ENCODE measurements around the gene RAB27A.
A peak's percentile ranks its signal among the peaks of the same experiment; 100 is the strongest.
"Not testable (repeated sequence)": the region's sequence is repeated elsewhere in the genome, so short reads cannot be mapped to it uniquely, and the experiment has no call there.

Gene RAB27A

GRCh38 chr15:55257012-55257670, 32.5 kb downstream of the RAB27A start:
- TF ChIP-seq, protein P1, sequence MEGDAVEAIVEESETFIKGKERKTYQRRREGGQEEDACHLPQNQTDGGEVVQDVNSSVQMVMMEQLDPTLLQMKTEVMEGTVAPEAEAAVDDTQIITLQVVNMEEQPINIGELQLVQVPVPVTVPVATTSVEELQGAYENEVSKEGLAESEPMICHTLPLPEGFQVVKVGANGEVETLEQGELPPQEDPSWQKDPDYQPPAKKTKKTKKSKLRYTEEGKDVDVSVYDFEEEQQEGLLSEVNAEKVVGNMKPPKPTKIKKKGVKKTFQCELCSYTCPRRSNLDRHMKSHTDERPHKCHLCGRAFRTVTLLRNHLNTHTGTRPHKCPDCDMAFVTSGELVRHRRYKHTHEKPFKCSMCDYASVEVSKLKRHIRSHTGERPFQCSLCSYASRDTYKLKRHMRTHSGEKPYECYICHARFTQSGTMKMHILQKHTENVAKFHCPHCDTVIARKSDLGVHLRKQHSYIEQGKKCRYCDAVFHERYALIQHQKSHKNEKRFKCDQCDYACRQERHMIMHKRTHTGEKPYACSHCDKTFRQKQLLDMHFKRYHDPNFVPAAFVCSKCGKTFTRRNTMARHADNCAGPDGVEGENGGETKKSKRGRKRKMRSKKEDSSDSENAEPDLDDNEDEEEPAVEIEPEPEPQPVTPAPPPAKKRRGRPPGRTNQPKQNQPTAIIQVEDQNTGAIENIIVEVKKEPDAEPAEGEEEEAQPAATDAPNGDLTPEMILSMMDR (IDR thresholded peaks at IDR 0.05; ENCODE audit: control insufficient read depth, insufficient read depth, low read depth, low read length, missing control alignments): no peak
- no peak for DNase-seq (ENCODE audit: low read depth)
- H3K4me3 ChIP-seq (ENCODE audit: control insufficient read depth, low read depth, low read length): no peak overlapping the region

GRCh38 chr15:55256281-55257011, 33.2 kb downstream of the RAB27A start:
- DNase-seq (ENCODE audit: low read depth): no peak
- H3K4me3 ChIP-seq (ENCODE audit: control insufficient read depth, low read depth, low read length): no peak overlapping the region
- TF ChIP-seq, protein P1 (IDR thresholded peaks at IDR 0.05; ENCODE audit: control insufficient read depth, insufficient read depth, low read depth, low read length, missing control alignments): no peak

- DNase-seq (ENCODE audit: low read depth): no peak
- no peak overlapping the region for H3K4me3 ChIP-seq (ENCODE audit: control insufficient read depth, low read depth, low read length)
- TF ChIP-seq, protein P1 (IDR thresholded peaks at IDR 0.05; ENCODE audit: control insufficient read depth, insufficient read depth, low read depth, low read length, missing control alignments): no peak
These were observed 33.9 kb downstream of the RAB27A start for GRCh38 chr15:55255714-55256113.

DNA sequence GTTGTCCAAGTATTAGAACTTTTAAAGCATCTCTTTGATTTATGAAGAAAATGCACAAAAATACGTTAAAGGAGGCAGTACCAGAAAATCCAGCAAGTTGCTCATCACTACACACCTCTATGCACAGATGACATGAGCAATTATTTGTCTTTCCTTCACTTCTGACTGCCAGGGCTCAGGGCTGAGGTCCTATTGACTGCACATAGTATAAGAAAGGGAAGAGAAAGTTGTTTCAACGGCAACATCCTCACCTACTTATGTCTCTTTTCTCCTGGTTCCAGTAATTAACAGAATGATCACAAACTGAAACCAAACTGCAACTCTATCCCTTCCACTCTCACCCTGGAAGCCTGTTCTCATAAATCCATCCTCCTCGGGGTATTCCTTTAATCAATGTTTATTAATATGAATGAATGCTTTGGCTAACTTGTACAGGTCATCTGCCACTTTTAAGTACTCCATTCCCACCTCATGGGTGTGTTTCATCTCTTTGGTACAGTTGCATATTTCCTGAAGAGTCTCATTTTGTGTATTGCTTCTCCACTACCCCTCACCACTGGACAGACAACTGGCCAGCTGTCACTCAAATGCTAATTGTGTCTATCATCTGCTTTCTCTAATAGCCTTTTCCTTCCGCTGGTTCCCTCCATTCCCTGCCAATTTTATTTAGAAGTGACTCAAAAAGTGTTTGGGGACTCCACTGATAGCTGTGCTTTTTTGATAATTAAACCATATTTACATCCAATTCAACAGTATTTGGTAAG, 34.5 kb downstream of the RAB27A start:
- H3K4me3 ChIP-seq (ENCODE audit: control insufficient read depth, low read depth, low read length): no peak overlapping the region
- no peak for DNase-seq (ENCODE audit: low read depth)

DNA sequence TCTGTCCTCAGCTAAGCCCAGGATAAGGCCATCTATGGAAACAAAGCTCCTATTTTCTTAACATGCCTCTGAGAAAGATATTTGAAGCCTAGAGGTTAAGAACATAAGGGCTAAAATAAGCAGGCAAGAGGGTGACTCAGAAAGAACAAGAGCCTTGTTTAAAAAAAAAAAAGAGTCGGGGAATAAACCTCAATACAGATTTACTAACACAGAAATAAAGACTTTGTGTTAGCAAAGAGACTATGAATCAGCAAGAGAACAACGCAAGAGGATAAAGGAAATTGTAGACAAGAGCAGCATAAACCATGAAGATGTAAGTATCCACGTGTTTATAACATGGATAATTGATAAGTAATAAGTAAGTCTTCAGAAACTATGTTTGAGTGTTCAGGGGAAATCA, 36.0 kb downstream of the RAB27A start:
- TF ChIP-seq, protein P1 (IDR thresholded peaks at IDR 0.05; ENCODE audit: control insufficient read depth, insufficient read depth, low read depth, low read length, missing control alignments): no peak
- peak; percentile 64 for DNase-seq (ENCODE audit: low read depth)
- H3K4me3 ChIP-seq (ENCODE audit: control insufficient read depth, low read depth, low read length): no peak overlapping the region

More for the DNA sequence above, 34.5 kb downstream of the RAB27A start:
- TF ChIP-seq, protein P1 (IDR thresholded peaks at IDR 0.05; ENCODE audit: control insufficient read depth, insufficient read depth, low read depth, low read length, missing control alignments): no peak

GRCh38 chr15:55252201-55252600, 37.4 kb downstream of the RAB27A start:
- DNase-seq (ENCODE audit: low read depth); H3K4me3 ChIP-seq (ENCODE audit: control insufficient read depth, low read depth, low read length): not testable (repeated sequence)

GRCh38 chr15:55250941-55251340, 38.7 kb downstream of the RAB27A start:
- no peak overlapping the region for H3K4me3 ChIP-seq (ENCODE audit: control insufficient read depth, low read depth, low read length)
- TF ChIP-seq, protein P1 (IDR thresholded peaks at IDR 0.05; ENCODE audit: control insufficient read depth, insufficient read depth, low read depth, low read length, missing control alignments): no peak
- DNase-seq (ENCODE audit: low read depth): no peak

Data from AG09309 (cell line).